ENCODE results near the gene SACM1L. TPM values are rescaled to one million over a fixed set of nuclear protein-coding genes. Genes with fewer than 3 reads are reported as not detected.

SACM1L gene
- total and polyA plus RNA-seq, 2 donors (not counting 3 experiments of a cell fraction or from before 2014, with no cell fraction given): 11.9 to 39.9 TPM

DNA sequence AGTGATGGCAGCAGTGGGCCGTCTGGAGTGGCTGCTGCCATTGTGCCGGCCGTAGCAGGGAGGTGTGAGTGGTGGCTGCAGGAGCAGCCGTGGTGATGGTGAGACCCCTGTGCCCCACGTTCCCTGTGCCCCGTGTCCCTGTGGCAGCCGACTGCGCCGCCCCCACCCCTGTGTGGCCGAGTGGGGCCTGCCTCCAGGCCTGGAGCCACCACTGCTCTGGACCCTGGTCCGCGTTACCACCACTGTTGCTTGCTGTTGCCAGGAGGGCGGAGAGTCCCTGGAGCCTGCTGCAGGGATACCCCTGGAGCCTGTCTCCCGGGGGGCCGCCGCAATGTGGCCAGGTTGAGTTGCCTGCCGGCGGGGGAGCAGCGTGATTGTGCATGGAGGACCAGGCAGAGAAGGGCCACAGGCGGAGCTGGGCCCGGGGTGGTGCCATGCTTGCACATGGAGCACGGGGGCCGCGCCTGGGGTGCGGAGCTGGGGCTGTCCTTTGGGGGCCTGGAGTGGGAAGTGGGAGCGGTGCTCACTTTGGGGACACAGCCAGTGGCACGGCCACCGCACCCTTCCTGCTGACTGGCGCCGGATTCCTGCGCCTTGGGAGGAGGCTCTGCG, 57.1 kb downstream of the SACM1L start:
- H3K9me3 ChIP-seq (replicated peaks; ENCODE audit: control insufficient read depth, insufficient read depth, low read length): no peaks in the 10 kb centered on the region

More for the DNA sequence above, 57.1 kb downstream of the SACM1L start:
- ChIA-PET POLR2A (no interaction called here), CTCF (no interaction called here)
- FAIRE-seq (no peak), DNase-seq (ENCODE audit: low read depth, low spot score) (no peak)
- Histone ChIP-seq H3K9me1 (replicated peaks; ENCODE audit: control insufficient read depth, extremely low read depth, insufficient read depth, low read length) (no peaks in the 10 kb centered on the region), H4K20me1 (replicated peaks; ENCODE audit: control insufficient read depth, extremely low read depth, insufficient read depth, low read length) (no peaks in the 10 kb centered on the region), H3K27me3 (ENCODE audit: control insufficient read depth in 2 of 2, insufficient read depth in 2 of 2, low read length in 2 of 2) (no peaks in the 10 kb centered on the region), H3K4me1 (ENCODE audit: control insufficient read depth, extremely low read depth, insufficient read depth, low read length) (no peaks in the 10 kb centered on the region), H3K4me2 (ENCODE audit: insufficient read depth, low read length) (no peak overlapping the region), H3K36me3 (ENCODE audit: control insufficient read depth in 2 of 2, extremely low read depth in 1 of 2, insufficient read depth in 2 of 2, low read length in 2 of 2) (peaks cover 6 to 21% of the 10 kb centered on the region in 2 experiments), H3K27ac (ENCODE audit: insufficient read depth, low read depth, low read length) (no peak overlapping the region), H3K79me2 (ENCODE audit: control insufficient read depth, insufficient read depth, low read length) (no peaks in the 10 kb centered on the region), H2AFZ (ENCODE audit: low read depth, low read length) (no peak overlapping the region), H3K9ac (replicated peaks; ENCODE audit: extremely low read depth, insufficient read depth, low read length) (no peak overlapping the region), H3K4me3 (replicated peaks in 1 of 3; ENCODE audit: insufficient read depth in 1 of 3, low read depth in 1 of 3, low read length in 3 of 3) (no peak overlapping the region)
- dilution Hi-C loops (cut with MboI; ENCODE audit: extremely low pct_ligation_motif_present, low sequenced_read_pairs) (no loop called here), intact Hi-C loops (cut with micrococcal nuclease) (no loop called here)
- TF ChIP-seq POLR2AphosphoS5 (IDR thresholded peaks at IDR 0.05; ENCODE audit: insufficient read depth, low read depth, low read length) (no peak), MAX (IDR thresholded peaks at IDR 0.05; ENCODE audit: insufficient read depth, insufficient read length) (no peak), GATA2 (IDR thresholded peaks at IDR 0.05; ENCODE audit: insufficient read depth, insufficient read length, low read depth, low read length) (no peak), JUN (IDR thresholded peaks at IDR 0.05; ENCODE audit: borderline replicate concordance, insufficient read depth, insufficient read length, low read depth) (no peak), CTCF (IDR thresholded peaks at IDR 0.05; ENCODE audit: extremely low read depth in 1 of 2, insufficient read depth in 1 of 2, low read depth in 1 of 2, low read length in 2 of 2) (no peak), MYC (IDR thresholded peaks at IDR 0.05; ENCODE audit: low read depth, low read length) (no peak), POLR2A (IDR thresholded peaks at IDR 0.05; ENCODE audit: low read depth, low read length) (no peak), FOS (IDR thresholded peaks at IDR 0.05; ENCODE audit: borderline replicate concordance, insufficient read depth, low read length) (no peak)
- no TSS peak for BruUV-seq (replicated peaks)

Data from endothelial cell of umbilical vein (primary cell).